Fibroblast of lung (primary cell): Measurements from ENCODE around the gene CD46.
"Not testable (repeated sequence)": the region's sequence is repeated elsewhere in the genome, so short reads cannot be mapped to it uniquely, and the experiment has no call there.

Experiments used
- CTCF ChIP-seq, 2 donors: IDR thresholded peaks in 1 of 2; conservative IDR thresholded peaks in 1 of 2; 1 replicate in 1 of 2; 2 replicates in 1 of 2; pipeline ENCODE4 v1.5.1; 2011 to 2012; ENCODE audit warnings: low read length in 2 of 2, control low read depth in 1 of 2, inconsistent platforms in 1 of 2, low read depth in 1 of 2, mild to moderate bottlenecking in 1 of 2
- EZH2 ChIP-seq: IDR thresholded peaks from 2 replicates; pipeline ENCODE4 v1.5.1; 2012; ENCODE audit warnings: low read length, control low read depth, mild to moderate bottlenecking; ENCODE audit errors: missing control alignments

GRCh38 chr1:207728200-207728858 is 23.5 kb upstream of the CD46 start:
- not testable (repeated sequence) for TF ChIP-seq CTCF (conservative IDR thresholded peaks at IDR 0.05 in 1 of 2, IDR thresholded peaks at IDR 0.05 in 1 of 2; ENCODE audit: low read depth in 1 of 2, low read length in 2 of 2); EZH2
